ENCODE data around the gene ADAMTS17. TPM values are rescaled to one million over a fixed set of nuclear protein-coding genes. Genes with fewer than 3 reads are reported as not detected.

Gene ADAMTS17
- total RNA-seq, 1 experiment from 2014 or later = 3.2 TPM

- H3K4me1 ChIP-seq (replicated peaks; ENCODE audit: insufficient read depth) = no peaks in the 10 kb centered on the region
- no peaks in the 10 kb centered on the region for H3F3A ChIP-seq (ENCODE audit: insufficient read depth, low read depth)
- no peak overlapping the region for H2AFZ ChIP-seq
- H3K27ac ChIP-seq = no peak overlapping the region
- H3K36me3 ChIP-seq (ENCODE audit: low read depth) = no peaks in the 10 kb centered on the region
- ChIA-PET CTCF (no interaction called here), POLR2A (ENCODE audit: unreplicated experiment) (no interaction called here)
- no peak overlapping the region for H3K4me3 ChIP-seq
- DNase-seq = no peak
- intact Hi-C loops (cut with micrococcal nuclease; ENCODE audit: unreplicated experiment) = no loop called here
- no peaks in the 10 kb centered on the region for H4K20me1 ChIP-seq (ENCODE audit: insufficient read depth)
- no peaks in the 10 kb centered on the region for H3K79me2 ChIP-seq (ENCODE audit: low read depth)
- BruUV-seq (replicated peaks) = no TSS peak
- H3K9me3 ChIP-seq (ENCODE audit: insufficient read depth, low read depth) = no peaks in the 10 kb centered on the region
- no peak overlapping the region for H3K4me2 ChIP-seq
- TF ChIP-seq, protein P1, sequence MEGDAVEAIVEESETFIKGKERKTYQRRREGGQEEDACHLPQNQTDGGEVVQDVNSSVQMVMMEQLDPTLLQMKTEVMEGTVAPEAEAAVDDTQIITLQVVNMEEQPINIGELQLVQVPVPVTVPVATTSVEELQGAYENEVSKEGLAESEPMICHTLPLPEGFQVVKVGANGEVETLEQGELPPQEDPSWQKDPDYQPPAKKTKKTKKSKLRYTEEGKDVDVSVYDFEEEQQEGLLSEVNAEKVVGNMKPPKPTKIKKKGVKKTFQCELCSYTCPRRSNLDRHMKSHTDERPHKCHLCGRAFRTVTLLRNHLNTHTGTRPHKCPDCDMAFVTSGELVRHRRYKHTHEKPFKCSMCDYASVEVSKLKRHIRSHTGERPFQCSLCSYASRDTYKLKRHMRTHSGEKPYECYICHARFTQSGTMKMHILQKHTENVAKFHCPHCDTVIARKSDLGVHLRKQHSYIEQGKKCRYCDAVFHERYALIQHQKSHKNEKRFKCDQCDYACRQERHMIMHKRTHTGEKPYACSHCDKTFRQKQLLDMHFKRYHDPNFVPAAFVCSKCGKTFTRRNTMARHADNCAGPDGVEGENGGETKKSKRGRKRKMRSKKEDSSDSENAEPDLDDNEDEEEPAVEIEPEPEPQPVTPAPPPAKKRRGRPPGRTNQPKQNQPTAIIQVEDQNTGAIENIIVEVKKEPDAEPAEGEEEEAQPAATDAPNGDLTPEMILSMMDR (conservative IDR thresholded peaks at IDR 0.05) = no peak
- H3K9me2 ChIP-seq (ENCODE audit: insufficient read depth) = no peaks in the 10 kb centered on the region
- H3K27me3 ChIP-seq (ENCODE audit: insufficient read depth, low read depth) = no peaks in the 10 kb centered on the region
Observed at GRCh38 chr15:100236981-100237720, 104.6 kb downstream of the ADAMTS17 start.

DNA sequence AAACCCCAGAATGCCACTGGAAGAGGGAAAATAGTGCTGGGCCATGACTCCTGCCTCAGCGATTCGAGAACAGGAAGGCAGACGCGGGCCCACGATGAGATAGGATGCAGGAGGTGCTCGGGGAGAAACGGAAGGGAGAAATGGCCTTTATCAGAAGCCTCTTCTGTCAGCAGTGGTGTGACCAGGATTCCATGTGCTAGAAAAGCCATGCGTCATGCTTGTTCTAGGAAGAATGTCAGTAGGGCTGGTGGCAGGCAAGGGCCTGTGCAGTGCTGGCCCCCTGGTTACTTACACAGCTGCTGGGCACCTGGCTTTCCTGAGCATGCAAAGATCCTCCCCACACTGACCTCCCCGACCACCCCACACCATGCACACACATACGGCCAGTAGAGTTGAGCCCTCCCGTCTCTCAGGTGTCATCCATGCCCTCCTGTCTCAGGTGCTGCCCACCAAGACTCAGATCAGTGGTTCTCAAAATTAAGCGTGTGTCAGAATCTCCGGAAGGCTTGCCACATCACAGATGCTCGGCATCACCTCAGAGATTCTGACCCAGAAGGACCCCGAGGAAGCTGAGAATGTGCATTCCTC, 106.7 kb downstream of the ADAMTS17 start:
- Histone ChIP-seq H3K27ac (no peak overlapping the region), H3K79me2 (ENCODE audit: low read depth) (no peaks in the 10 kb centered on the region), H3F3A (ENCODE audit: insufficient read depth, low read depth) (no peaks in the 10 kb centered on the region), H3K4me2 (no peak overlapping the region), H3K27me3 (ENCODE audit: insufficient read depth, low read depth) (no peaks in the 10 kb centered on the region), H2AFZ (no peak overlapping the region), H4K20me1 (ENCODE audit: insufficient read depth) (no peaks in the 10 kb centered on the region), H3K4me1 (replicated peaks; ENCODE audit: insufficient read depth) (no peaks in the 10 kb centered on the region), H3K9me3 (ENCODE audit: insufficient read depth, low read depth) (no peaks in the 10 kb centered on the region), H3K4me3 (no peak overlapping the region), H3K36me3 (ENCODE audit: low read depth) (no peaks in the 10 kb centered on the region), H3K9me2 (ENCODE audit: insufficient read depth) (no peaks in the 10 kb centered on the region)
- no peak for TF ChIP-seq EZH2 (IDR thresholded peaks at IDR 0.05; ENCODE audit: low read depth)
- TF ChIP-seq, protein P1 (conservative IDR thresholded peaks at IDR 0.05) = no peak
- ChIA-PET CTCF (no interaction called here), POLR2A (ENCODE audit: unreplicated experiment) (no interaction called here)
- intact Hi-C loops (cut with micrococcal nuclease; ENCODE audit: unreplicated experiment) = no loop called here
- DNase-seq = no peak
- BruUV-seq (replicated peaks) = no TSS peak

DNA sequence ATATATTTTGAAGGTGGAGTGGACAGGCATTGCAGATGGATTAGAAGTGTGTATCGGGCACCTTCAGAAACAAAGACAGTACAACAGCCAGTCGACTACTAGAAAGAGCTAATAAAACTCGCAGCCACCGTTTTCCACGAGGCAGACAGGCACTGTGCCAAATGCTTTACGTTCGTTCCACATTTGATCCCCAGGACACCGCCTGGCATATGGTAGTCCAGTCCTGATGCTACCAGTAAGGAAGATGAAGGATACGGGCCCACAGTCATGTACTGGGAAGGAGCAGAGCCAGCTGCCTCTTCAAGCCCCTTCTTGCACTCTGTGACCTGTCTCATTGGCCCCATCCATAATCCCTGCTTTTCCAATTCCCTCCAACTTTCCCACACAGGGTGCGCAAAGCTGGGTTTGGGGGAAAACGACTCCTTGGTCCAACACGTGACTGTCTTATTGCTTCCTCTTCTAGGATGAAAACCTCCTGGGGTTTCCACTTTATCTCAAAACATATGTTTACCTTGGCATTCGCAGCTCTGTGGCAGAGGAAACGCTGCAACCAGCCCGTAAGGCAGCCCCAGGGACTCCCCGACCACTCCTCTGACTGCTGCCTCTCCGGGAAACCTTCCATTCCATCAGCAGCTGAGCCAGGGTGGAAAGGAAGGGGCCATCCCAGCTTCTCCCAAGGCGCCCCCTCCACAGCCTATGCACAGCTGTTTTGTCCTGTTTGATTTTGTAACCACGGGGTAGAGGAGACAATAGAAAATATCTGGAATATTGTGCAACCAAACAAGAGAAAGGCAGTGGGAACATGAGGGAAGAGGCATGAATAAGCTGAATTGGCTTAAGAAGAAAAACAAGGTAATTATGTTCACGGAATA, 107.4 kb downstream of the ADAMTS17 start:
- DNase-seq = no peak
- ChIA-PET CTCF (no interaction called here), POLR2A (ENCODE audit: unreplicated experiment) (no interaction called here)
- H4K20me1 ChIP-seq (ENCODE audit: insufficient read depth) = no peaks in the 10 kb centered on the region
- intact Hi-C loops (cut with micrococcal nuclease; ENCODE audit: unreplicated experiment) = no loop called here
- no peaks in the 10 kb centered on the region for H3K9me3 ChIP-seq (ENCODE audit: insufficient read depth, low read depth)
- no peak overlapping the region for H3K4me3 ChIP-seq
- H3K4me2 ChIP-seq = no peak overlapping the region
- no peaks in the 10 kb centered on the region for H3K36me3 ChIP-seq (ENCODE audit: low read depth)
- no peaks in the 10 kb centered on the region for H3K4me1 ChIP-seq (replicated peaks; ENCODE audit: insufficient read depth)
- no peak overlapping the region for H2AFZ ChIP-seq
- no peak overlapping the region for H3K27ac ChIP-seq
- TF ChIP-seq, protein P1 (conservative IDR thresholded peaks at IDR 0.05) = no peak
- no peak for TF ChIP-seq EZH2 (IDR thresholded peaks at IDR 0.05; ENCODE audit: low read depth)
- H3K9me2 ChIP-seq (ENCODE audit: insufficient read depth) = no peaks in the 10 kb centered on the region
- no peaks in the 10 kb centered on the region for H3F3A ChIP-seq (ENCODE audit: insufficient read depth, low read depth)
- no peaks in the 10 kb centered on the region for H3K27me3 ChIP-seq (ENCODE audit: insufficient read depth, low read depth)
- H3K79me2 ChIP-seq (ENCODE audit: low read depth) = no peaks in the 10 kb centered on the region
- no TSS peak for BruUV-seq (replicated peaks)
